Measurements from ENCODE around the gene HMGN4. TPM values are rescaled to one million over a fixed set of nuclear protein-coding genes. Genes with fewer than 3 reads are reported as not detected.

Gene HMGN4
- total and polyA plus RNA-seq, 9 of the 15 experiments (the other 6 are each of a cell fraction or from before 2014, with no cell fraction given) = 35.4 to 134 (median 94.1) TPM

DNA sequence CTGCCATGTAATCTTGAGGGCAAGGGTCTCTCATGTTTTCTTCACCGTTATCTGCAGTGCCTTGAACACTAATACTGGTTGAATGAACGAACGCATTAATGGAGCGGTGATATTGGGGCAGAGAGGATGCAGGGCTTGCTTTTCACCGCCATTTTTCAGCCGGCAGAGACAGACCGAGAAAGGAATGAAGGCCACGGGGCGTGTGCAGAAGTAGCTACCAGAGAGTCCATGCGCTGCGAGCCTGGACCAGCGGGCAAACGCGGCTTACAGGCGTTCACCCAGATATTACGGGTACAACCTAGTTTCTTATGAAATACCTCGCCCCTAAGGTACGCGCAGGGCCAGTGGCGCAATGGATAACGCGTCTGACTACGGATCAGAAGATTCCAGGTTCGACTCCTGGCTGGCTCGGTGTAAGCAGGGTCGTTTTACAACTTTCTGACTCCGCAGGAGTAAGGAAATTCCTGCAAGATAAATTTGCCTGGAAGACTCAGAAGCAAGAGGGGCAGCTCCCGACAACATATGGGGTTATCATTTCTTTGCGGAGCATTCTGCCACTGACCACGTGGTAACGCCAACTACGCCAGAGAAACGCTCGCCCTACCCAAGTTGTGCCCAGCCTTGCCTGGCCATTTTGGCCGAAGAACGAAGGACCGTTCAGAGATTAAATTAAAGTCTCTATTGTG lies 863 bp upstream of the HMGN4 start (continued):
- peak in 1 of 2 experiments; percentile 75; a peak in 2 of 3 replicates for TF ChIP-seq CBX3 (IDR thresholded peaks at IDR 0.05; ENCODE audit: borderline replicate concordance in 1 of 2, low read length in 2 of 2)
- TF ChIP-seq PCBP1 (IDR thresholded peaks at IDR 0.05; ENCODE audit: low read depth, low read length, poor library complexity, severe bottlenecking) = no peak
- TF ChIP-seq ZFX (CRISPR knock-in tag; IDR thresholded peaks at IDR 0.05) = peak; percentile 64; the same call in 1 of the 2 replicates
- peak; percentile 95 for TF ChIP-seq BRD9 (IDR thresholded peaks at IDR 0.05; ENCODE audit: low read depth, partially characterized antibody)
- TF ChIP-seq NR2F6 (CRISPR knock-in tag; IDR thresholded peaks at IDR 0.05) = no peak
- TF ChIP-seq, protein P1, sequence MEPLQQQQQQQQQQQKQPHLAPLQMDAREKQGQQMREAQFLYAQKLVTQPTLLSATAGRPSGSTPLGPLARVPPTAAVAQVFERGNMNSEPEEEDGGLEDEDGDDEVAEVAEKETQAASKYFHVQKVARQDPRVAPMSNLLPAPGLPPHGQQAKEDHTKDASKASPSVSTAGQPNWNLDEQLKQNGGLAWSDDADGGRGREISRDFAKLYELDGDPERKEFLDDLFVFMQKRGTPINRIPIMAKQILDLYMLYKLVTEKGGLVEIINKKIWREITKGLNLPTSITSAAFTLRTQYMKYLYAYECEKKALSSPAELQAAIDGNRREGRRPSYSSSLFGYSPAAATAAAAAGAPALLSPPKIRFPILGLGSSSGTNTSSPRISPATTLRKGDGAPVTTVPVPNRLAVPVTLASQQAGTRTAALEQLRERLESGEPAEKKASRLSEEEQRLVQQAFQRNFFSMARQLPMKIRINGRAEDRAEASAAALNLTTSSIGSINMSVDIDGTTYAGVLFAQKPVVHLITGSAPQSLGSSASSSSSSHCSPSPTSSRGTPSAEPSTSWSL (CRISPR knock-in tag; IDR thresholded peaks at IDR 0.05; ENCODE audit: borderline replicate concordance) = peak; percentile 22; the same call in 1 of the 2 replicates
- TF ChIP-seq NCOA2 (IDR thresholded peaks at IDR 0.05; ENCODE audit: partially characterized antibody in 2 of 2) = peak in 1 of 2 experiments; percentile 67
- no peak for TF ChIP-seq KAT7 (CRISPR knock-in tag; IDR thresholded peaks at IDR 0.05; ENCODE audit: borderline replicate concordance)
- TF ChIP-seq NCOA4 (IDR thresholded peaks at IDR 0.05; ENCODE audit: partially characterized antibody) = no peak
- TF ChIP-seq ZNF253 (CRISPR knock-in tag; conservative IDR thresholded peaks at IDR 0.05) = 0 out of 2 replicates have a peak, but pooled peaks have one; percentile 43
- TF ChIP-seq, protein P2, sequence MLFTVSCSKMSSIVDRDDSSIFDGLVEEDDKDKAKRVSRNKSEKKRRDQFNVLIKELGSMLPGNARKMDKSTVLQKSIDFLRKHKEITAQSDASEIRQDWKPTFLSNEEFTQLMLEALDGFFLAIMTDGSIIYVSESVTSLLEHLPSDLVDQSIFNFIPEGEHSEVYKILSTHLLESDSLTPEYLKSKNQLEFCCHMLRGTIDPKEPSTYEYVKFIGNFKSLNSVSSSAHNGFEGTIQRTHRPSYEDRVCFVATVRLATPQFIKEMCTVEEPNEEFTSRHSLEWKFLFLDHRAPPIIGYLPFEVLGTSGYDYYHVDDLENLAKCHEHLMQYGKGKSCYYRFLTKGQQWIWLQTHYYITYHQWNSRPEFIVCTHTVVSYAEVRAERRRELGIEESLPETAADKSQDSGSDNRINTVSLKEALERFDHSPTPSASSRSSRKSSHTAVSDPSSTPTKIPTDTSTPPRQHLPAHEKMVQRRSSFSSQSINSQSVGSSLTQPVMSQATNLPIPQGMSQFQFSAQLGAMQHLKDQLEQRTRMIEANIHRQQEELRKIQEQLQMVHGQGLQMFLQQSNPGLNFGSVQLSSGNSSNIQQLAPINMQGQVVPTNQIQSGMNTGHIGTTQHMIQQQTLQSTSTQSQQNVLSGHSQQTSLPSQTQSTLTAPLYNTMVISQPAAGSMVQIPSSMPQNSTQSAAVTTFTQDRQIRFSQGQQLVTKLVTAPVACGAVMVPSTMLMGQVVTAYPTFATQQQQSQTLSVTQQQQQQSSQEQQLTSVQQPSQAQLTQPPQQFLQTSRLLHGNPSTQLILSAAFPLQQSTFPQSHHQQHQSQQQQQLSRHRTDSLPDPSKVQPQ (CRISPR knock-in tag; IDR thresholded peaks at IDR 0.05; ENCODE audit: borderline replicate concordance) = no peak
- no peak for TF ChIP-seq ZNF561 (CRISPR knock-in tag; conservative IDR thresholded peaks at IDR 0.05)
- peak; percentile 86 for TF ChIP-seq RBBP5 (IDR thresholded peaks at IDR 0.05; ENCODE audit: borderline replicate concordance, insufficient read depth, low read length, poor library complexity, severe bottlenecking)
- TF ChIP-seq ZC3H4 (CRISPR knock-in tag; IDR thresholded peaks at IDR 0.05; ENCODE audit: borderline replicate concordance) = no peak
- TF ChIP-seq ILK (tag; IDR thresholded peaks at IDR 0.05; ENCODE audit: borderline replicate concordance, low read depth) = no peak
- 0 out of 4 replicates have a peak, but pooled peaks of 1 of the 2 experiments have one; percentile 29 for TF ChIP-seq ZMIZ1 (IDR thresholded peaks at IDR 0.05; ENCODE audit: low read depth in 2 of 2, low read length in 2 of 2)
- TF ChIP-seq SRSF3 (IDR thresholded peaks at IDR 0.05; ENCODE audit: insufficient read depth, low read length) = no peak
- peak; percentile 4 for TF ChIP-seq KDM5B (IDR thresholded peaks at IDR 0.05; ENCODE audit: insufficient replicate concordance, low read depth, low read length)

All from K562 (cell line).